Measurements from ENCODE around the gene MXD1. TPM values are rescaled to one million over a fixed set of nuclear protein-coding genes. Genes with fewer than 3 reads are reported as not detected.

The MXD1 gene
- polyA plus RNA-seq, 1 donor (not counting 4 experiments of a cell fraction or from before 2014, with no cell fraction given), result 15.9 TPM

GRCh38 chr2:69916106-69916505, 1.2 kb downstream of the MXD1 start:
- no peaks in the 10 kb centered on the region for H3K27me3 ChIP-seq (ENCODE audit: control insufficient read depth, extremely low read depth, insufficient read depth, low read length)
- H3K9ac ChIP-seq (ENCODE audit: control insufficient read depth, extremely low read depth, insufficient read depth, low read length), result peak overlapping the region; percentile 93
- peak overlapping the region; percentile 69 for H3K27ac ChIP-seq (ENCODE audit: control insufficient read depth, insufficient read depth, low read length)
- FAIRE-seq (no peak), DNase-seq (ENCODE audit: low read depth, low spot score) (no peak)
- no peaks in the 10 kb centered on the region for H3K9me1 ChIP-seq (ENCODE audit: control insufficient read depth, extremely low read depth, insufficient read depth, low read length)
- H3K4me3 ChIP-seq (ENCODE audit: control insufficient read depth in 2 of 3, extremely low read depth in 1 of 3, insufficient read depth in 2 of 3, low read depth in 1 of 3, low read length in 3 of 3), result peak overlapping the region; percentile 74 to 94 (median 77)
- H4K20me1 ChIP-seq (ENCODE audit: control insufficient read depth, extremely low read depth, insufficient read depth, low read length), result no peaks in the 10 kb centered on the region
- H3K36me3 ChIP-seq (ENCODE audit: control insufficient read depth in 2 of 2, extremely low read depth in 1 of 2, insufficient read depth in 2 of 2, low read length in 2 of 2), result peaks cover 10 to 20% of the 10 kb centered on the region in 2 experiments
- H3K9me3 ChIP-seq (ENCODE audit: control insufficient read depth, low read depth, low read length), result no peaks in the 10 kb centered on the region
- peaks cover 22% of the 10 kb centered on the region for H3K4me1 ChIP-seq (ENCODE audit: control insufficient read depth, extremely low read depth, insufficient read depth, low read length)
- no peak for TF ChIP-seq EZH2 (IDR thresholded peaks at IDR 0.05; ENCODE audit: low read length)
- TF ChIP-seq, protein P1, sequence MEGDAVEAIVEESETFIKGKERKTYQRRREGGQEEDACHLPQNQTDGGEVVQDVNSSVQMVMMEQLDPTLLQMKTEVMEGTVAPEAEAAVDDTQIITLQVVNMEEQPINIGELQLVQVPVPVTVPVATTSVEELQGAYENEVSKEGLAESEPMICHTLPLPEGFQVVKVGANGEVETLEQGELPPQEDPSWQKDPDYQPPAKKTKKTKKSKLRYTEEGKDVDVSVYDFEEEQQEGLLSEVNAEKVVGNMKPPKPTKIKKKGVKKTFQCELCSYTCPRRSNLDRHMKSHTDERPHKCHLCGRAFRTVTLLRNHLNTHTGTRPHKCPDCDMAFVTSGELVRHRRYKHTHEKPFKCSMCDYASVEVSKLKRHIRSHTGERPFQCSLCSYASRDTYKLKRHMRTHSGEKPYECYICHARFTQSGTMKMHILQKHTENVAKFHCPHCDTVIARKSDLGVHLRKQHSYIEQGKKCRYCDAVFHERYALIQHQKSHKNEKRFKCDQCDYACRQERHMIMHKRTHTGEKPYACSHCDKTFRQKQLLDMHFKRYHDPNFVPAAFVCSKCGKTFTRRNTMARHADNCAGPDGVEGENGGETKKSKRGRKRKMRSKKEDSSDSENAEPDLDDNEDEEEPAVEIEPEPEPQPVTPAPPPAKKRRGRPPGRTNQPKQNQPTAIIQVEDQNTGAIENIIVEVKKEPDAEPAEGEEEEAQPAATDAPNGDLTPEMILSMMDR (optimal IDR thresholded peaks at IDR 0.05 in 1 of 3, IDR thresholded peaks at IDR 0.05 in 1 of 3, conservative IDR thresholded peaks at IDR 0.05 in 1 of 3; ENCODE audit: extremely low read depth in 1 of 3, insufficient read depth in 2 of 3, low read length in 3 of 3), result no peak
- H3K4me2 ChIP-seq (ENCODE audit: control insufficient read depth, extremely low read depth, insufficient read depth, low read depth, low read length), result peak overlapping the region; percentile 49
- dilution Hi-C loops (cut with MboI; ENCODE audit: extremely low pct_ligation_motif_present, low sequenced_read_pairs), result no loop called here
- peaks cover 8% of the 10 kb centered on the region for H3K79me2 ChIP-seq (ENCODE audit: control insufficient read depth, insufficient read depth, low read length)
- H2AFZ ChIP-seq (ENCODE audit: control insufficient read depth, low read length), result no peak overlapping the region

DNA sequence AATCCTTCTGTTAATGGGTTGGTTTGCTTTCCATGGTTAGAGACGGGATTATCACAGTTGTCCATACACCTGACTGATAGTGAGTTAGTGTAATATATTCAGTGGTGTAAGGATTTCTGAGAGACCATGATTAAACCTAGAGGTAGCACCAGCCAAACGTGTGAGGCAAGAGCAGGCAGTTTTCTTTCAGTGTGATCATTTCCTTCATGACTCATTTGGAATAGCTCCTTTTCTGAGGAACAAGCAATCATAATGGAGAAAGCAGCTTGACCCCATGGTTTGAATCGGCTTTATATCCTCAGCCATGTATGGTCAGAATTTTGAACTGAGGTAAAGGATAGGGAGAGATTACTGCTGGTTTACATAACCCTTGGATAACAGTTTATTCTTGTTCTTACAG, 2.9 kb downstream of the MXD1 start:
- Histone ChIP-seq H3K4me3 (ENCODE audit: control insufficient read depth in 2 of 3, extremely low read depth in 1 of 3, insufficient read depth in 2 of 3, low read depth in 1 of 3, low read length in 3 of 3) (peak overlapping the region in 1 of 3 experiments; percentile 94), H3K9me1 (ENCODE audit: control insufficient read depth, extremely low read depth, insufficient read depth, low read length) (no peaks in the 10 kb centered on the region), H4K20me1 (ENCODE audit: control insufficient read depth, extremely low read depth, insufficient read depth, low read length) (no peaks in the 10 kb centered on the region), H3K4me1 (ENCODE audit: control insufficient read depth, extremely low read depth, insufficient read depth, low read length) (peaks cover 22% of the 10 kb centered on the region), H3K9me3 (ENCODE audit: control insufficient read depth, low read depth, low read length) (no peaks in the 10 kb centered on the region), H3K4me2 (ENCODE audit: control insufficient read depth, extremely low read depth, insufficient read depth, low read depth, low read length) (peak overlapping the region; percentile 49), H3K36me3 (ENCODE audit: control insufficient read depth in 2 of 2, extremely low read depth in 1 of 2, insufficient read depth in 2 of 2, low read length in 2 of 2) (peaks cover 15 to 29% of the 10 kb centered on the region in 2 experiments), H2AFZ (ENCODE audit: control insufficient read depth, low read length) (no peak overlapping the region), H3K9ac (ENCODE audit: control insufficient read depth, extremely low read depth, insufficient read depth, low read length) (peak overlapping the region; percentile 93), H3K27ac (ENCODE audit: control insufficient read depth, insufficient read depth, low read length) (peak overlapping the region; percentile 69), H3K79me2 (ENCODE audit: control insufficient read depth, insufficient read depth, low read length) (peaks cover 8% of the 10 kb centered on the region), H3K27me3 (ENCODE audit: control insufficient read depth, extremely low read depth, insufficient read depth, low read length) (no peaks in the 10 kb centered on the region)
- FAIRE-seq, result peak; percentile 89
- TF ChIP-seq, protein P1 (optimal IDR thresholded peaks at IDR 0.05 in 1 of 3, IDR thresholded peaks at IDR 0.05 in 1 of 3, conservative IDR thresholded peaks at IDR 0.05 in 1 of 3; ENCODE audit: extremely low read depth in 1 of 3, insufficient read depth in 2 of 3, low read length in 3 of 3), result no peak
- TF ChIP-seq EZH2 (IDR thresholded peaks at IDR 0.05; ENCODE audit: low read length), result no peak
- dilution Hi-C loops (cut with MboI; ENCODE audit: extremely low pct_ligation_motif_present, low sequenced_read_pairs), result no loop called here
- no peak for DNase-seq (ENCODE audit: low read depth, low spot score)

All from keratinocyte (primary cell).